ENCODE measurements around the gene KRT2.

DNA sequence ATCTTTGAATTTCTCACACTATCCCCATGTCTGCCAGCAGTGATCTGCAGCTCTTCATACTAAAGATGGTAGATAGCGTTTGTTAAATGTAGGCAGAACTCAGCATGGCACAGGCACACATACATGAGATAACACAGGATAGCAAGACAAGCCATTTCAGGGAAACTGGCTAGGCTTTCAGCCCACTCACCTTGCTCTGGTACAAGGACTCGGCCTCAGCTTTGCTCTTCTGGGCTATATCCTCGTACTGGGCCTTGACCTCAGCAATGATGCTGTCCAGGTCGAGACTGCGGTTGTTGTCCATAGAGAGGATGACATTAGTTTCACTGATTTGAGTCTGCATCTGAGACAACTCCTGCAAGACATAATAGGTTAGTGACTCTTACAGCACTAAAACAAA lies 25.1 kb upstream of the KRT2 start:
- TF ChIP-seq, protein P1, sequence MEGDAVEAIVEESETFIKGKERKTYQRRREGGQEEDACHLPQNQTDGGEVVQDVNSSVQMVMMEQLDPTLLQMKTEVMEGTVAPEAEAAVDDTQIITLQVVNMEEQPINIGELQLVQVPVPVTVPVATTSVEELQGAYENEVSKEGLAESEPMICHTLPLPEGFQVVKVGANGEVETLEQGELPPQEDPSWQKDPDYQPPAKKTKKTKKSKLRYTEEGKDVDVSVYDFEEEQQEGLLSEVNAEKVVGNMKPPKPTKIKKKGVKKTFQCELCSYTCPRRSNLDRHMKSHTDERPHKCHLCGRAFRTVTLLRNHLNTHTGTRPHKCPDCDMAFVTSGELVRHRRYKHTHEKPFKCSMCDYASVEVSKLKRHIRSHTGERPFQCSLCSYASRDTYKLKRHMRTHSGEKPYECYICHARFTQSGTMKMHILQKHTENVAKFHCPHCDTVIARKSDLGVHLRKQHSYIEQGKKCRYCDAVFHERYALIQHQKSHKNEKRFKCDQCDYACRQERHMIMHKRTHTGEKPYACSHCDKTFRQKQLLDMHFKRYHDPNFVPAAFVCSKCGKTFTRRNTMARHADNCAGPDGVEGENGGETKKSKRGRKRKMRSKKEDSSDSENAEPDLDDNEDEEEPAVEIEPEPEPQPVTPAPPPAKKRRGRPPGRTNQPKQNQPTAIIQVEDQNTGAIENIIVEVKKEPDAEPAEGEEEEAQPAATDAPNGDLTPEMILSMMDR (IDR thresholded peaks at IDR 0.05), result no peak
- no peak for TF ChIP-seq HMGXB4 (CRISPR knock-in tag; IDR thresholded peaks at IDR 0.05; ENCODE audit: borderline replicate concordance)
- no peak for TF ChIP-seq POLR2A (IDR thresholded peaks at IDR 0.05; ENCODE audit: low read length)
- TF ChIP-seq CHD4 (IDR thresholded peaks at IDR 0.05; ENCODE audit: borderline replicate concordance), result no peak
- no peak for TF ChIP-seq RAD21 (conservative IDR thresholded peaks at IDR 0.05 in 1 of 2, IDR thresholded peaks at IDR 0.05 in 1 of 2)
- TF ChIP-seq JUN (IDR thresholded peaks at IDR 0.05), result no peak
- no peak for TF ChIP-seq SREBF2 (IDR thresholded peaks at IDR 0.05)
- no peak for TF ChIP-seq TP53 (CRISPR knock-in tag; IDR thresholded peaks at IDR 0.05)
- no peak for TF ChIP-seq PBX3 (IDR thresholded peaks at IDR 0.05)
- TF ChIP-seq EP300 (IDR thresholded peaks at IDR 0.05), result no peak
- no peak for TF ChIP-seq NR3C1 (IDR thresholded peaks at IDR 0.05)
- TF ChIP-seq ESRRA (IDR thresholded peaks at IDR 0.05; ENCODE audit: borderline replicate concordance, low read length), result no peak
- no peak for TF ChIP-seq MAX (IDR thresholded peaks at IDR 0.05)
- no peak for TF ChIP-seq CEBPB (IDR thresholded peaks at IDR 0.05)
